Measurements from ENCODE around the gene KLF5. TPM values are rescaled to one million over a fixed set of nuclear protein-coding genes. Genes with fewer than 3 reads are reported as not detected.

KLF5 gene
- total and polyA plus RNA-seq, 2 donors (not counting 1 experiment from before 2014, with no cell fraction given) = 0.83 to 3.3 TPM

DNA sequence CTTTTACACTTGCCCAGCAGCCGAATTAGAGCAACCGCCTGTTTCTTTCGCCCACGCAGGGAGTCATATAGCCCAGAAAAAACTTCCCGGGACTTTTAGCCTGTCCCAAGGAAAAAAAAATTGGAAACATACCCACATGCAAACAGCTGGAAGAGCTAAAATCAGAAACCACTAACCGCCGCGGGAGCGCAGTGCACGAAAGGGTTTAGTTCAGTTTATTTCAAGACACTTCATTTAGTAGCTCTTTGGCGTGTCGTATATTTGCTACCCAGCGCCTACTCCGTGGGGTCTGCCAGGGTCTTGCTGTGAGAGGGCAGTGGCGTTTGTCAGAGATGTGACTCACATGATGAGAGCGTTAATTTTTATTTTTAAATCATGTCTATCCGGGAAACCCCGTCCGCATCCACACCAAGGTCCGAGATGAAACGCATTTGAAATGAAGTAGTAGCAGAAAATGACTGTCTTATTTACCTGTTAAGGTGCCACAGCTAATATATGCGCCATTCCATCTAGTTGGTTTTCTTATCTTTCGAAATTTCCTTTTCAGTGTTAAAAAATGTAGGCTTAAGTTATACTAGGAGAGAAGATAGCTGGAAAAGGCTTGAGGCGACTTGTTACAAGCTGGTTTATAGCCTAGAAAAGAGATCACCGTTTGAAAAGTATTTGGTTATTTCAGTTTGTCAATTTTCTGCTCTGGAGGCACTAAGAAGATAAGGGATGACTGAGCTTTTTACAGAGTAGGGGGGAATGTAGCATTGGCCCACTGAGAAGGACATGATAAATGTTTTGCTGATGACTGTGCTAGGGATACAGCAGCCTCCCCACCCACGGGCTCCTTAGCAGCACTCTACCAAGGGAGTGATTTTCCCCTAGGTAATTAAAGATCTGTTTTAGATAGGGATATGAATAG, 1.7 kb downstream of the KLF5 start:
- no peaks in the 10 kb centered on the region for H3K36me3 ChIP-seq (ENCODE audit: control insufficient read depth, insufficient read depth, low read length)
- no peaks in the 10 kb centered on the region for H3K9me3 ChIP-seq (ENCODE audit: control insufficient read depth, insufficient read depth, low read depth, low read length)
- H4K20me1 ChIP-seq (ENCODE audit: control insufficient read depth, extremely low read depth, insufficient read depth, low read length) = no peaks in the 10 kb centered on the region
- peak; percentile 78 to 86 for DNase-seq (ENCODE audit: low read depth in 2 of 2)
- no peak overlapping the region for H3K9ac ChIP-seq (ENCODE audit: insufficient read depth, low read length)
- H3K27ac ChIP-seq (ENCODE audit: insufficient read depth, low read length) = no peak overlapping the region
- peak overlapping the region; percentile 91 for H3K4me2 ChIP-seq (ENCODE audit: extremely low read depth, insufficient read depth, low read length)
- TF ChIP-seq, protein P1, sequence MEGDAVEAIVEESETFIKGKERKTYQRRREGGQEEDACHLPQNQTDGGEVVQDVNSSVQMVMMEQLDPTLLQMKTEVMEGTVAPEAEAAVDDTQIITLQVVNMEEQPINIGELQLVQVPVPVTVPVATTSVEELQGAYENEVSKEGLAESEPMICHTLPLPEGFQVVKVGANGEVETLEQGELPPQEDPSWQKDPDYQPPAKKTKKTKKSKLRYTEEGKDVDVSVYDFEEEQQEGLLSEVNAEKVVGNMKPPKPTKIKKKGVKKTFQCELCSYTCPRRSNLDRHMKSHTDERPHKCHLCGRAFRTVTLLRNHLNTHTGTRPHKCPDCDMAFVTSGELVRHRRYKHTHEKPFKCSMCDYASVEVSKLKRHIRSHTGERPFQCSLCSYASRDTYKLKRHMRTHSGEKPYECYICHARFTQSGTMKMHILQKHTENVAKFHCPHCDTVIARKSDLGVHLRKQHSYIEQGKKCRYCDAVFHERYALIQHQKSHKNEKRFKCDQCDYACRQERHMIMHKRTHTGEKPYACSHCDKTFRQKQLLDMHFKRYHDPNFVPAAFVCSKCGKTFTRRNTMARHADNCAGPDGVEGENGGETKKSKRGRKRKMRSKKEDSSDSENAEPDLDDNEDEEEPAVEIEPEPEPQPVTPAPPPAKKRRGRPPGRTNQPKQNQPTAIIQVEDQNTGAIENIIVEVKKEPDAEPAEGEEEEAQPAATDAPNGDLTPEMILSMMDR (conservative IDR thresholded peaks at IDR 0.05 in 1 of 2, IDR thresholded peaks at IDR 0.05 in 1 of 2; ENCODE audit: low read depth in 1 of 2, low read length in 2 of 2) = no peak
- no peak for TF ChIP-seq EZH2 (IDR thresholded peaks at IDR 0.05; ENCODE audit: low read length, missing control alignments)
- H3K79me2 ChIP-seq (ENCODE audit: control insufficient read depth, insufficient read depth, low read length) = no peaks in the 10 kb centered on the region
- peak overlapping the region; percentile 26 to 74 (median 50) for H3K4me3 ChIP-seq (replicated peaks in 1 of 4; ENCODE audit: control extremely low read depth in 1 of 4, insufficient read depth in 1 of 4, low read depth in 3 of 4, low read length in 4 of 4)
- peak overlapping the region; percentile 20 for H2AFZ ChIP-seq (ENCODE audit: low read length)
- no peaks in the 10 kb centered on the region for H3K4me1 ChIP-seq (ENCODE audit: control insufficient read depth, extremely low read depth, insufficient read depth, low read length)
- no peaks in the 10 kb centered on the region for H3K27me3 ChIP-seq (ENCODE audit: control insufficient read depth, insufficient read depth, low read length)

DNA sequence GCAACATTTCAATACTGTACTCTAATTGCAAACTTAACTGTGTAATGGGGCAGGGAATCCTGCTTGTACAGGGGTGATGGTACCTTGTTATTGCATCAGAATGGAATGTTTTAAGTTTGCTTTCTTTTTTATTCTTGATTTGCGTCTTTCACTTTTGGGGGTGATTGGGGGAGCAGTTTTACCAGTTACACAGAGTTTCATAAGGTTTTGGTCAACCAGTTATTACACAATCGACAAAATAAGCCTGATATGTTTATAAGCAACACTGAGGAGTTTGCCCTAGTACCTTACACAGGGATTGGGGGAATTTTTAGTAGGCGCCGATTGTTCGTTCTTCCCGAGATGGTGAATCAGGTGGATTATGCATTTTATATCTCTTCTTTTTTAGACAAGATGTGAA, 2.7 kb downstream of the KLF5 start:
- no peaks in the 10 kb centered on the region for H3K79me2 ChIP-seq (ENCODE audit: control insufficient read depth, insufficient read depth, low read length)
- no peak overlapping the region for H2AFZ ChIP-seq (ENCODE audit: low read length)
- no peak for DNase-seq (ENCODE audit: low read depth in 2 of 2)
- no peak for TF ChIP-seq EZH2 (IDR thresholded peaks at IDR 0.05; ENCODE audit: low read length, missing control alignments)
- TF ChIP-seq, protein P1 (conservative IDR thresholded peaks at IDR 0.05 in 1 of 2, IDR thresholded peaks at IDR 0.05 in 1 of 2; ENCODE audit: low read depth in 1 of 2, low read length in 2 of 2) = no peak
- H3K9ac ChIP-seq (ENCODE audit: insufficient read depth, low read length) = no peak overlapping the region
- H3K4me3 ChIP-seq (replicated peaks in 1 of 4; ENCODE audit: control extremely low read depth in 1 of 4, insufficient read depth in 1 of 4, low read depth in 3 of 4, low read length in 4 of 4) = no peak overlapping the region
- no peak overlapping the region for H3K4me2 ChIP-seq (ENCODE audit: extremely low read depth, insufficient read depth, low read length)
- H3K36me3 ChIP-seq (ENCODE audit: control insufficient read depth, insufficient read depth, low read length) = no peaks in the 10 kb centered on the region
- no peaks in the 10 kb centered on the region for H4K20me1 ChIP-seq (ENCODE audit: control insufficient read depth, extremely low read depth, insufficient read depth, low read length)
- no peaks in the 10 kb centered on the region for H3K4me1 ChIP-seq (ENCODE audit: control insufficient read depth, extremely low read depth, insufficient read depth, low read length)
- no peaks in the 10 kb centered on the region for H3K27me3 ChIP-seq (ENCODE audit: control insufficient read depth, insufficient read depth, low read length)
- no peaks in the 10 kb centered on the region for H3K9me3 ChIP-seq (ENCODE audit: control insufficient read depth, insufficient read depth, low read depth, low read length)
- H3K27ac ChIP-seq (ENCODE audit: insufficient read depth, low read length) = no peak overlapping the region

DNA sequence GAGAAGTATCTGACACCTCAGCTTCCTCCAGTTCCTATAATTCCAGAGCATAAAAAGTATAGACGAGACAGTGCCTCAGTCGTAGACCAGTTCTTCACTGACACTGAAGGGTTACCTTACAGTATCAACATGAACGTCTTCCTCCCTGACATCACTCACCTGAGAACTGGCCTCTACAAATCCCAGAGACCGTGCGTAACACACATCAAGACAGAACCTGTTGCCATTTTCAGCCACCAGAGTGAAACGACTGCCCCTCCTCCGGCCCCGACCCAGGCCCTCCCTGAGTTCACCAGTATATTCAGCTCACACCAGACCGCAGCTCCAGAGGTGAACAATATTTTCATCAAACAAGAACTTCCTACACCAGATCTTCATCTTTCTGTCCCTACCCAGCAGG, 3.1 kb downstream of the KLF5 start:
- H3K36me3 ChIP-seq (ENCODE audit: control insufficient read depth, insufficient read depth, low read length) = no peaks in the 10 kb centered on the region
- no peak overlapping the region for H2AFZ ChIP-seq (ENCODE audit: low read length)
- DNase-seq (ENCODE audit: low read depth in 2 of 2) = no peak
- H3K9ac ChIP-seq (ENCODE audit: insufficient read depth, low read length) = no peak overlapping the region
- H4K20me1 ChIP-seq (ENCODE audit: control insufficient read depth, extremely low read depth, insufficient read depth, low read length) = no peaks in the 10 kb centered on the region
- H3K4me1 ChIP-seq (ENCODE audit: control insufficient read depth, extremely low read depth, insufficient read depth, low read length) = no peaks in the 10 kb centered on the region
- H3K27ac ChIP-seq (ENCODE audit: insufficient read depth, low read length) = no peak overlapping the region
- H3K27me3 ChIP-seq (ENCODE audit: control insufficient read depth, insufficient read depth, low read length) = no peaks in the 10 kb centered on the region
- no peak overlapping the region for H3K4me2 ChIP-seq (ENCODE audit: extremely low read depth, insufficient read depth, low read length)
- no peaks in the 10 kb centered on the region for H3K79me2 ChIP-seq (ENCODE audit: control insufficient read depth, insufficient read depth, low read length)
- no peaks in the 10 kb centered on the region for H3K9me3 ChIP-seq (ENCODE audit: control insufficient read depth, insufficient read depth, low read depth, low read length)
- TF ChIP-seq, protein P1 (conservative IDR thresholded peaks at IDR 0.05 in 1 of 2, IDR thresholded peaks at IDR 0.05 in 1 of 2; ENCODE audit: low read depth in 1 of 2, low read length in 2 of 2) = no peak
- no peak for TF ChIP-seq EZH2 (IDR thresholded peaks at IDR 0.05; ENCODE audit: low read length, missing control alignments)
- no peak overlapping the region for H3K4me3 ChIP-seq (replicated peaks in 1 of 4; ENCODE audit: control extremely low read depth in 1 of 4, insufficient read depth in 1 of 4, low read depth in 3 of 4, low read length in 4 of 4)
